GM18519 (cell line): ENCODE results near the gene COMMD1.
A peak's percentile ranks its signal among the peaks of the same experiment; 100 is the strongest.

Source experiments
- ATAC-seq: cut with Tn5 transposase; IDR thresholded peaks from one replicate; pipeline ENCODE4 v1.9.1; 2021; ENCODE audit warnings: mild to moderate bottlenecking, moderate library complexity; ENCODE audit not compliant: unreplicated experiment, low FRiP score

The COMMD1 gene

GRCh38 chr2:62055724-62056336, 150.4 kb downstream of the COMMD1 start:
- no peak for ATAC-seq

- ATAC-seq: no peak
These were observed 150.9 kb downstream of the COMMD1 start for GRCh38 chr2:62056341-62056740.

GRCh38 chr2:62065243-62065642, 159.8 kb downstream of the COMMD1 start:
- no peak for ATAC-seq

- no peak for ATAC-seq
These were observed 165.7 kb downstream of the COMMD1 start for GRCh38 chr2:62071126-62071598.

GRCh38 chr2:62071760-62072680, 166.5 kb downstream of the COMMD1 start:
- no peak for ATAC-seq

GRCh38 chr2:62074233-62074632, 168.8 kb downstream of the COMMD1 start:
- ATAC-seq: no peak

GRCh38 chr2:62076980-62077638, 171.6 kb downstream of the COMMD1 start:
- ATAC-seq: no peak

- ATAC-seq: no peak
These were observed 179.3 kb downstream of the COMMD1 start for GRCh38 chr2:62084801-62085200.

- no peak for ATAC-seq
These were observed 184.2 kb downstream of the COMMD1 start for GRCh38 chr2:62089658-62090057.

- no peak for ATAC-seq
These were observed 186.0 kb downstream of the COMMD1 start for GRCh38 chr2:62091471-62091870.

- no peak for ATAC-seq
These were observed 193.6 kb downstream of the COMMD1 start for GRCh38 chr2:62099050-62099449.

- peak; percentile 79 for ATAC-seq
These were observed 194.2 kb downstream of the COMMD1 start for GRCh38 chr2:62099523-62100175.

GRCh38 chr2:62101886-62102285, 196.4 kb downstream of the COMMD1 start:
- no peak for ATAC-seq

- ATAC-seq: no peak
These were observed 197.0 kb downstream of the COMMD1 start for GRCh38 chr2:62102402-62102920.

GRCh38 chr2:62109554-62109953, 204.1 kb downstream of the COMMD1 start:
- ATAC-seq: no peak

- no peak for ATAC-seq
These were observed 205.0 kb downstream of the COMMD1 start for GRCh38 chr2:62110415-62111025.

GRCh38 chr2:62112179-62112578, 206.7 kb downstream of the COMMD1 start:
- no peak for ATAC-seq

- ATAC-seq: no peak
These were observed 209.1 kb downstream of the COMMD1 start for GRCh38 chr2:62114564-62114963.

GRCh38 chr2:62116983-62117382, 211.5 kb downstream of the COMMD1 start:
- ATAC-seq: no peak

- no peak for ATAC-seq
These were observed 212.7 kb downstream of the COMMD1 start for GRCh38 chr2:62118160-62118559.
